ENCODE data around the gene SNX9. TPM values are rescaled to one million over a fixed set of nuclear protein-coding genes. Genes with fewer than 3 reads are reported as not detected.

SNX9 gene
- polyA plus RNA-seq, 1 donor (not counting 4 experiments of a cell fraction or from before 2014, with no cell fraction given) = 37.8 TPM

DNA sequence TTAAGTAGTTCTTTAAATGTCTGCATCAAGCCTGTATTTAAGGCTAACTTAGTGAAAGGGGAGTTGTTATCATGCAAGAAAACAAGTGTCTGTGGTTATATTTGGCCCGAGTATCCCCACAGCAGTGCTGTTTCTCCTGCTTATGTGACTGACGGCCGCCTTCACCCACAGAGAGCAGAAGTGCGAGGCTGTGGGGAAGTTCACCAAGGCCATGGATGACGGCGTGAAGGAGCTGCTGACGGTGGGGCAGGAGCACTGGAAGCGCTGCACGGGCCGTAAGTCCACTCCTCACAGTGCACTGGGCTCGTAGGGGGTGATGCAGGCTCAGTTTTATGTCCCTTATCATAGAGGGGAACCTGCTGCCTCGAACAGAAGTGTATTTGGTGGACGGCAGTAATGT is 105.4 kb downstream of the SNX9 start:
- Histone ChIP-seq H3K27ac (ENCODE audit: control insufficient read depth, insufficient read depth, low read length) (no peak overlapping the region), H3K4me1 (ENCODE audit: control insufficient read depth, extremely low read depth, insufficient read depth, low read length) (no peaks in the 10 kb centered on the region), H2AFZ (ENCODE audit: control insufficient read depth, low read length) (no peak overlapping the region), H3K36me3 (ENCODE audit: control insufficient read depth in 2 of 2, extremely low read depth in 1 of 2, insufficient read depth in 2 of 2, low read length in 2 of 2) (peaks cover 29 to 49% of the 10 kb centered on the region in 2 experiments), H3K27me3 (ENCODE audit: control insufficient read depth, extremely low read depth, insufficient read depth, low read length) (no peaks in the 10 kb centered on the region), H3K4me2 (ENCODE audit: control insufficient read depth, extremely low read depth, insufficient read depth, low read depth, low read length) (no peak overlapping the region), H3K79me2 (ENCODE audit: control insufficient read depth, insufficient read depth, low read length) (no peaks in the 10 kb centered on the region), H4K20me1 (ENCODE audit: control insufficient read depth, extremely low read depth, insufficient read depth, low read length) (no peaks in the 10 kb centered on the region), H3K9me3 (ENCODE audit: control insufficient read depth, low read depth, low read length) (no peaks in the 10 kb centered on the region), H3K9ac (ENCODE audit: control insufficient read depth, extremely low read depth, insufficient read depth, low read length) (no peak overlapping the region), H3K9me1 (ENCODE audit: control insufficient read depth, extremely low read depth, insufficient read depth, low read length) (no peaks in the 10 kb centered on the region), H3K4me3 (ENCODE audit: control insufficient read depth in 2 of 3, extremely low read depth in 1 of 3, insufficient read depth in 2 of 3, low read depth in 1 of 3, low read length in 3 of 3) (no peak overlapping the region)
- FAIRE-seq = no peak
- no peak for DNase-seq (ENCODE audit: low read depth, low spot score)
- dilution Hi-C loops (cut with MboI; ENCODE audit: extremely low pct_ligation_motif_present, low sequenced_read_pairs) = no loop called here
- no peak for TF ChIP-seq EZH2 (IDR thresholded peaks at IDR 0.05; ENCODE audit: low read length)

DNA sequence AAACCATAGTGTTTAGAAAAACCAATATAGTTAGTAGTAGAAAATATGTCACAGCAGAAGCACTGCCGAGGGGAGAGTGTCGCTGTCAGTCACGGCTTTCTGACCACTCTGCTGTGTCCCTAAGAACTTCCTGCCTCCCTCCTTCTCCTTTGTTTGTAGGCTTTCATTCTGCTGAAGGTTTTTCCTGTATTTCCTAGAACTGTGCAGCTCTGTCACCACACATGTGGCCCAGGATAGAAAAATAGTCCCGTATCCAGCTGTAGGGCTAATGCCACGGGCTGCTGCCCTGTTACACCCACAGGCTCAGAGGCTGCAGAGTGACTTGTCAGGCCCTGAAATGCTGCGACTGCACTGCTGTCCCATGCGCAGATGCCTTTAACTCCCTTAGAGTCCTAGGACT is 106.0 kb downstream of the SNX9 start:
- Histone ChIP-seq H3K27ac (ENCODE audit: control insufficient read depth, insufficient read depth, low read length) (no peak overlapping the region), H3K4me3 (ENCODE audit: control insufficient read depth in 2 of 3, extremely low read depth in 1 of 3, insufficient read depth in 2 of 3, low read depth in 1 of 3, low read length in 3 of 3) (no peak overlapping the region), H3K9me3 (ENCODE audit: control insufficient read depth, low read depth, low read length) (no peaks in the 10 kb centered on the region), H3K27me3 (ENCODE audit: control insufficient read depth, extremely low read depth, insufficient read depth, low read length) (no peaks in the 10 kb centered on the region), H4K20me1 (ENCODE audit: control insufficient read depth, extremely low read depth, insufficient read depth, low read length) (no peaks in the 10 kb centered on the region), H2AFZ (ENCODE audit: control insufficient read depth, low read length) (no peak overlapping the region), H3K4me1 (ENCODE audit: control insufficient read depth, extremely low read depth, insufficient read depth, low read length) (no peaks in the 10 kb centered on the region), H3K4me2 (ENCODE audit: control insufficient read depth, extremely low read depth, insufficient read depth, low read depth, low read length) (no peak overlapping the region), H3K36me3 (ENCODE audit: control insufficient read depth in 2 of 2, extremely low read depth in 1 of 2, insufficient read depth in 2 of 2, low read length in 2 of 2) (peaks cover 29 to 55% of the 10 kb centered on the region in 2 experiments), H3K79me2 (ENCODE audit: control insufficient read depth, insufficient read depth, low read length) (no peaks in the 10 kb centered on the region), H3K9ac (ENCODE audit: control insufficient read depth, extremely low read depth, insufficient read depth, low read length) (no peak overlapping the region), H3K9me1 (ENCODE audit: control insufficient read depth, extremely low read depth, insufficient read depth, low read length) (no peaks in the 10 kb centered on the region)
- DNase-seq (ENCODE audit: low read depth, low spot score) = no peak
- no peak for FAIRE-seq
- TF ChIP-seq, protein P1, sequence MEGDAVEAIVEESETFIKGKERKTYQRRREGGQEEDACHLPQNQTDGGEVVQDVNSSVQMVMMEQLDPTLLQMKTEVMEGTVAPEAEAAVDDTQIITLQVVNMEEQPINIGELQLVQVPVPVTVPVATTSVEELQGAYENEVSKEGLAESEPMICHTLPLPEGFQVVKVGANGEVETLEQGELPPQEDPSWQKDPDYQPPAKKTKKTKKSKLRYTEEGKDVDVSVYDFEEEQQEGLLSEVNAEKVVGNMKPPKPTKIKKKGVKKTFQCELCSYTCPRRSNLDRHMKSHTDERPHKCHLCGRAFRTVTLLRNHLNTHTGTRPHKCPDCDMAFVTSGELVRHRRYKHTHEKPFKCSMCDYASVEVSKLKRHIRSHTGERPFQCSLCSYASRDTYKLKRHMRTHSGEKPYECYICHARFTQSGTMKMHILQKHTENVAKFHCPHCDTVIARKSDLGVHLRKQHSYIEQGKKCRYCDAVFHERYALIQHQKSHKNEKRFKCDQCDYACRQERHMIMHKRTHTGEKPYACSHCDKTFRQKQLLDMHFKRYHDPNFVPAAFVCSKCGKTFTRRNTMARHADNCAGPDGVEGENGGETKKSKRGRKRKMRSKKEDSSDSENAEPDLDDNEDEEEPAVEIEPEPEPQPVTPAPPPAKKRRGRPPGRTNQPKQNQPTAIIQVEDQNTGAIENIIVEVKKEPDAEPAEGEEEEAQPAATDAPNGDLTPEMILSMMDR (optimal IDR thresholded peaks at IDR 0.05 in 1 of 3, IDR thresholded peaks at IDR 0.05 in 1 of 3, conservative IDR thresholded peaks at IDR 0.05 in 1 of 3; ENCODE audit: extremely low read depth in 1 of 3, insufficient read depth in 2 of 3, low read length in 3 of 3) = no peak
- no peak for TF ChIP-seq EZH2 (IDR thresholded peaks at IDR 0.05; ENCODE audit: low read length)
- dilution Hi-C loops (cut with MboI; ENCODE audit: extremely low pct_ligation_motif_present, low sequenced_read_pairs) = no loop called here

DNA sequence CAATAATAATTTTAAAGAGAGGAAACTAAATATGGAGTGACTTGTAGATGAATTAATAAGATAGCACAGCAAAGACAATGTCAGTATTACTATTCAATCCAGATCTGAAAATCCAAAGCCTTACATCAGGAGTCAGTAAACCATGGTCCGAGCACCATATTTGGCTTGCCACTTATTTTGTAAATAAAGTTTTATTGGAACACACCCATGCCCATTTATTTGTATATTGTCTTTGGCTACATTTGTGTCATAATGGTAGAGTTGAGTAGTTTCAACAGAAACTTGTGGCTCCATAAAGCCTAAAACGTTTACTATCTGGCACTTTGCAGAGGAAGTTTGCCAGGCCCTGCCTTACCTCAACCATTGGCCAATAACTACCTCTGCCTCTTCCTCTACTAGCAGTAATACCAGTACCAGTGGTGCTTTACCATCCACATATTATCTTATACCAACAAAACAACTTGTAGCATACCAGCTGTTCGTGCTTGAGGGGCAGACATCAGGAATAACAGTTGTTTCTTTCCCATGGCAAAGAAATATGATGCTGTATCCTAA is 106.8 kb downstream of the SNX9 start:
- no peaks in the 10 kb centered on the region for H3K27me3 ChIP-seq (ENCODE audit: control insufficient read depth, extremely low read depth, insufficient read depth, low read length)
- TF ChIP-seq, protein P1 (optimal IDR thresholded peaks at IDR 0.05 in 1 of 3, IDR thresholded peaks at IDR 0.05 in 1 of 3, conservative IDR thresholded peaks at IDR 0.05 in 1 of 3; ENCODE audit: extremely low read depth in 1 of 3, insufficient read depth in 2 of 3, low read length in 3 of 3) = no peak
- no peak for TF ChIP-seq EZH2 (IDR thresholded peaks at IDR 0.05; ENCODE audit: low read length)
- no peaks in the 10 kb centered on the region for H3K4me1 ChIP-seq (ENCODE audit: control insufficient read depth, extremely low read depth, insufficient read depth, low read length)
- H4K20me1 ChIP-seq (ENCODE audit: control insufficient read depth, extremely low read depth, insufficient read depth, low read length) = no peaks in the 10 kb centered on the region
- DNase-seq (ENCODE audit: low read depth, low spot score) (no peak), FAIRE-seq (no peak)
- no peak overlapping the region for H3K4me2 ChIP-seq (ENCODE audit: control insufficient read depth, extremely low read depth, insufficient read depth, low read depth, low read length)
- H3K9me3 ChIP-seq (ENCODE audit: control insufficient read depth, low read depth, low read length) = no peaks in the 10 kb centered on the region
- H3K79me2 ChIP-seq (ENCODE audit: control insufficient read depth, insufficient read depth, low read length) = no peaks in the 10 kb centered on the region
- H3K4me3 ChIP-seq (ENCODE audit: control insufficient read depth in 2 of 3, extremely low read depth in 1 of 3, insufficient read depth in 2 of 3, low read depth in 1 of 3, low read length in 3 of 3) = no peak overlapping the region
- no peak overlapping the region for H3K9ac ChIP-seq (ENCODE audit: control insufficient read depth, extremely low read depth, insufficient read depth, low read length)
- dilution Hi-C loops (cut with MboI; ENCODE audit: extremely low pct_ligation_motif_present, low sequenced_read_pairs) = no loop called here
- no peak overlapping the region for H3K27ac ChIP-seq (ENCODE audit: control insufficient read depth, insufficient read depth, low read length)
- H2AFZ ChIP-seq (ENCODE audit: control insufficient read depth, low read length) = no peak overlapping the region
- no peaks in the 10 kb centered on the region for H3K9me1 ChIP-seq (ENCODE audit: control insufficient read depth, extremely low read depth, insufficient read depth, low read length)
- H3K36me3 ChIP-seq (ENCODE audit: control insufficient read depth in 2 of 2, extremely low read depth in 1 of 2, insufficient read depth in 2 of 2, low read length in 2 of 2) = peaks cover 26 to 57% of the 10 kb centered on the region in 2 experiments
